Superior temporal gyrus (tissue), 1 donor: ENCODE data around the gene HIBCH.
"Not testable (repeated sequence)": the region's sequence is repeated elsewhere in the genome, so short reads cannot be mapped to it uniquely, and the experiment has no call there.

Source experiments
- DNase-seq: peaks from one replicate; pipeline ENCODE4 v3.0.0-alpha.2; 2016; ENCODE audit errors: extremely low spot score

HIBCH gene

GRCh38 chr2:190157613-190158528, 161.8 kb downstream of the HIBCH start:
- not testable (repeated sequence) for DNase-seq

GRCh38 chr2:190156530-190157212, 163.0 kb downstream of the HIBCH start:
- no peak for DNase-seq
